Dermis blood vessel endothelial cell (primary cell): ENCODE data around the gene IGSF21. TPM values are rescaled to one million over a fixed set of nuclear protein-coding genes. Genes with fewer than 3 reads are reported as not detected.

ENCODE experiments used
- DNase-seq: peaks from one replicate; pipeline ENCODE4 v3.0.0; 2010
- total RNA-seq: library from RNA; depleted of rRNA; stranded (reverse); fragments of >200 nt; gene quantifications from 2 replicates; pipeline ENCODE4 v1.2.3, GENCODE V29; 2014

Gene IGSF21
- total RNA-seq, 1 donor from 2014 or later = not detected

- DNase-seq = no peak
These were observed 75.9 kb downstream of the IGSF21 start for GRCh38 chr1:18183533-18183932.

GRCh38 chr1:18187054-18187453 lies 79.5 kb downstream of the IGSF21 start:
- DNase-seq = no peak

- DNase-seq = no peak
These were observed 81.4 kb downstream of the IGSF21 start for GRCh38 chr1:18188820-18189517.

GRCh38 chr1:18190598-18190997 lies 83.0 kb downstream of the IGSF21 start:
- no peak for DNase-seq

- DNase-seq = no peak
These were observed 83.4 kb downstream of the IGSF21 start for GRCh38 chr1:18191037-18191436.

- DNase-seq = no peak
These were observed 84.0 kb downstream of the IGSF21 start for GRCh38 chr1:18191481-18192155.

- DNase-seq = no peak
These were observed 84.6 kb downstream of the IGSF21 start for GRCh38 chr1:18192182-18192581.

- DNase-seq = no peak
These were observed 85.4 kb downstream of the IGSF21 start for GRCh38 chr1:18192974-18193373.

GRCh38 chr1:18197299-18197698 lies 89.7 kb downstream of the IGSF21 start:
- no peak for DNase-seq

GRCh38 chr1:18198260-18198659 lies 90.7 kb downstream of the IGSF21 start:
- DNase-seq = no peak

- no peak for DNase-seq
These were observed 91.9 kb downstream of the IGSF21 start for GRCh38 chr1:18199462-18199861.

- DNase-seq = no peak
These were observed 92.6 kb downstream of the IGSF21 start for GRCh38 chr1:18200136-18200717.

- DNase-seq = no peak
These were observed 93.3 kb downstream of the IGSF21 start for GRCh38 chr1:18200918-18201317.

- DNase-seq = no peak
These were observed 94.6 kb downstream of the IGSF21 start for GRCh38 chr1:18201997-18202719.

- no peak for DNase-seq
These were observed 96.0 kb downstream of the IGSF21 start for GRCh38 chr1:18203645-18204044.

- no peak for DNase-seq
These were observed 97.0 kb downstream of the IGSF21 start for GRCh38 chr1:18204575-18204974.

GRCh38 chr1:18205319-18205718 lies 97.7 kb downstream of the IGSF21 start:
- DNase-seq = no peak

GRCh38 chr1:18211764-18212163 lies 104.2 kb downstream of the IGSF21 start:
- DNase-seq = no peak

GRCh38 chr1:18217398-18218043 lies 109.9 kb downstream of the IGSF21 start:
- DNase-seq = no peak

- DNase-seq = no peak
These were observed 122.0 kb downstream of the IGSF21 start for GRCh38 chr1:18229625-18230024.

GRCh38 chr1:18230321-18230720 lies 122.7 kb downstream of the IGSF21 start:
- DNase-seq = no peak

GRCh38 chr1:18230840-18231239 lies 123.2 kb downstream of the IGSF21 start:
- no peak for DNase-seq

- no peak for DNase-seq
These were observed 124.5 kb downstream of the IGSF21 start for GRCh38 chr1:18232052-18232451.
